Measurements from ENCODE around the gene PRRC2B. TPM values are rescaled to one million over a fixed set of nuclear protein-coding genes. Genes with fewer than 3 reads are reported as not detected.

PRRC2B gene
- total RNA-seq (ENCODE audit: low replicate concordance): 22.6 and 33.1 TPM in 2 replicates

GRCh38 chr9:131393622-131394463, at the start of gene PRRC2B:
PRRC2B (plus strand) TSS chr9:131394086; CDS start chr9:131430145, 36,059 bp downstream.

GRCh38 chr9:131502781-131503625, 109.1 kb downstream of the PRRC2B start, which contains the start of gene POMT1:
POMT1 (plus strand) TSS chr9:131502918; CDS start chr9:131504219, 1,301 bp downstream.

GRCh38 chr9:131530920-131531832, 137.3 kb downstream of the PRRC2B start, which contains the start of gene UCK1:
UCK1 (minus strand) TSS chr9:131531263; CDS start chr9:131531174, 89 bp downstream.

GRCh38 chr9:131545003-131545785, 151.3 kb downstream of the PRRC2B start, which contains the start of gene PRRT1B:
PRRT1B (plus strand) TSS chr9:131545523; CDS start chr9:131545616, 93 bp downstream.

Other genes with a start within 250 kb of the PRRC2B start
- 0.30 and 0.59 TPM in 2 replicates for gene FAM78A, start 117.6 kb upstream of the PRRC2B start, total RNA-seq (ENCODE audit: low replicate concordance)
- 11.4 and 11.5 TPM in 2 replicates for gene PLPP7, start 104.4 kb upstream of the PRRC2B start, total RNA-seq (ENCODE audit: low replicate concordance)
- 22.3 and 37.2 TPM in 2 replicates for gene POMT1, start 108.8 kb downstream of the PRRC2B start, total RNA-seq (ENCODE audit: low replicate concordance)
- gene UCK1, start 137.2 kb downstream of the PRRC2B start, total RNA-seq (ENCODE audit: low replicate concordance): 13.9 and 22.5 TPM in 2 replicates
- gene PRRT1B, start 151.4 kb downstream of the PRRC2B start, total RNA-seq (ENCODE audit: low replicate concordance): not detected in 2 replicates